Urinary bladder (tissue), 4 donors: Measurements from ENCODE around the gene BCAR3. TPM values are rescaled to one million over a fixed set of nuclear protein-coding genes. Genes with fewer than 3 reads are reported as not detected.
A peak's percentile ranks its signal among the peaks of the same experiment; 100 is the strongest.

ENCODE experiments used
- DNase-seq: peaks from one replicate; pipeline ENCODE4 v3.0.0-alpha.2; 2015; ENCODE audit errors: extremely low spot score
- H3K27ac ChIP-seq: one replicate; pipeline ENCODE4 v1.5.1; 2013; ENCODE audit warnings: low read depth, mild to moderate bottlenecking, moderate library complexity
- H3K36me3 ChIP-seq: one replicate; pipeline ENCODE4 v1.6.1; 2013; ENCODE audit warnings: mild to moderate bottlenecking, moderate library complexity; ENCODE audit not compliant: insufficient read depth
- H3K4me1 ChIP-seq: one replicate; pipeline ENCODE4 v1.6.1; 2013; ENCODE audit warnings: mild to moderate bottlenecking, moderate library complexity; ENCODE audit not compliant: insufficient read depth
- H3K4me3 ChIP-seq: one replicate; pipeline ENCODE4 v1.5.1; 2013; ENCODE audit warnings: low read depth, low read length
- WGBS: extraction: QIAGEN DNeasy Blood & Tissue Kit; methylation state at CpG from one replicate; pipeline ENCODE4 v1.1.7; 2013; 5-methylcytosine and 5-hydroxymethylcytosine counted together
- polyA plus RNA-seq: library from polyadenylated mRNA; stranded (reverse); fragments of 200-250 nt; gene quantifications from one replicate; pipeline ENCODE4 v1.2.3, GENCODE V29; 2013
- total RNA-seq: library from RNA; depleted of rRNA; stranded (reverse); fragments of >200 nt; gene quantifications from one replicate; pipeline ENCODE4 v1.2.3, GENCODE V29; 2014
- donor health status: healthy with polysubstance abuse.
- donor health status: healthy.

The BCAR3 gene
- total and polyA plus RNA-seq, 2 donors, result 14.5 TPM

- Histone ChIP-seq H3K36me3 (no peaks in the 10 kb centered on the region), H3K4me1 (no peaks in the 10 kb centered on the region), H3K27ac (no peak overlapping the region)
These were observed 8.7 kb upstream of the BCAR3 start for GRCh38 chr1:93690341-93690740.

DNA sequence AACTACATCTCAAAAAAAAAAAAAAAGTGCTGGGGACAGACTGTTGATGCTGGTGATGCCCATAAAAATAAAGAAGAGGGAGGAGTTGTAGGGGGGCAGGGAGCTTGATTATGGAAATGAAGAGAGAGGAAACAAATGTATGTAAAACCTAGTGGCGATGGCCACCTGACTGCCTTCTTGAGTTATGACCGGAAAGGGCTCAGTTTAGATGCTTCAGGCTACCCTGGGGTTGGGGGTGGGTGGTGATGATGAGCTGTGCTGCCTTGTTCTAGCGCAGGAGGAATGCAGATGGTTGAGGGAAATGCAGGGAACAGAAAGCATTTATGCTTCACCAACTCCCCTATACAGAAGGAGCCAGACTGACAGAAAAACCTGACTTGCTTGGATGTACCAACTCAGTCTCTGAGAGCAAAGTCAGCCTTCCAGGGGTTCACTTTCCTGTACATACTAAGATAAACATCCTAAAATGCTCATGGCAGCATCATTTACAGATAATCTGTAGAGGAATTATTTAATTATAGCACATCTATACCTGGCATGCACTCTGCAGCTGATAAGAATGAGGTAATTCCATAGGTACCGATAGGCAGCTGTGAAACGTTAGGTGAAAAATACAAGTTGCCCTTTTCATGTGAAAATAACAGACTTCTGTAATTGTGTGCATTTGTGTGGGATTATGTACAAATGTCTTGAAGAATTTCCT lies 8.0 kb upstream of the BCAR3 start:
- 94% methylated on average over 5 of the region's 5 CpGs for WGBS
- Histone ChIP-seq H3K36me3 (no peaks in the 10 kb centered on the region), H3K4me3 (no peak overlapping the region), H3K27ac (no peak overlapping the region), H3K4me1 (no peaks in the 10 kb centered on the region)
- DNase-seq, result no peak

More at GRCh38 chr1:93690341-93690740, 8.7 kb upstream of the BCAR3 start:
- no peak for DNase-seq
- no peak overlapping the region for H3K4me3 ChIP-seq

GRCh38 chr1:93687542-93687941 lies 5.9 kb upstream of the BCAR3 start:
- WGBS, result 95% methylated on average over 2 of the region's 2 CpGs
- H3K36me3 ChIP-seq, result no peaks in the 10 kb centered on the region
- no peak for DNase-seq

DNA sequence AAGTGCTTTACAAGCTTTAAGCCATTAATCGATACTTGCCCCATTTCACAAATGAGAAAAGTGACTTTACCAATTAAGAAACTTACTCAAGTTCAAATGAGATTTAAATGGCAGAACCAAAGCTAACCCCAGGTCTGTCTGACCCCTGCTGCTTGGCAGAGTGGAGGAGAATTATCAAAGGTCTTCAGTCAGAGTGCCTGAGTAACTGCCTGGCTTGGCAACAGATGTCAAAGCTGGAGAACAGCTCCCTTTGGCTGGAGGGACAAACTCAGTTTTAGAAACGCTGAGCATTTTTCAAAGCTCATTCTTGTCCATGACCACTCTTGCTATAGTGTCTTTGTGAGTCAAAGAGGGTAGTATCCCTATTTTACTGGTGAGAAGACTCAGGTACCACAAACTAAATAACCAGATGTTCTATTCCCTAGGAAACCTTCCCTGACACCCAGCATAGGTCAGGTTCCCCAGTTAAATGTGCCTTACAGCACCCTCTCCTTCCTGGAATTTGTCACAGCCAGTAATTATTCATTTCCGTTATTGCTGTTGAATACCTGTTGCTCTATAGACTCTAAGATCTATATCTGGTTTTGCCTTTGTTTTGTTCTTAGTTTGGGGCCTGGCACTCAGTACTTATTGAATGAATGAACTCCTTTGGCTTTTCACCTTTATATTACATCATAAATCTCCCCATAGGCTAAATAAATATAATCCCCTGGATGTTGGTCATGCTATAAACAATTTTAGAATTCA lies 5.0 kb upstream of the BCAR3 start:
- DNase-seq, result no peak
- no peak overlapping the region for H3K4me3 ChIP-seq
- H3K27ac ChIP-seq, result no peak overlapping the region
- no peaks in the 10 kb centered on the region for H3K36me3 ChIP-seq
- H3K4me1 ChIP-seq, result no peaks in the 10 kb centered on the region
- WGBS, result 81% methylated on average over 3 of the region's 3 CpGs

More at GRCh38 chr1:93687542-93687941, 5.9 kb upstream of the BCAR3 start:
- Histone ChIP-seq H3K4me1 (no peaks in the 10 kb centered on the region), H3K27ac (no peak overlapping the region), H3K4me3 (no peak overlapping the region)

DNA sequence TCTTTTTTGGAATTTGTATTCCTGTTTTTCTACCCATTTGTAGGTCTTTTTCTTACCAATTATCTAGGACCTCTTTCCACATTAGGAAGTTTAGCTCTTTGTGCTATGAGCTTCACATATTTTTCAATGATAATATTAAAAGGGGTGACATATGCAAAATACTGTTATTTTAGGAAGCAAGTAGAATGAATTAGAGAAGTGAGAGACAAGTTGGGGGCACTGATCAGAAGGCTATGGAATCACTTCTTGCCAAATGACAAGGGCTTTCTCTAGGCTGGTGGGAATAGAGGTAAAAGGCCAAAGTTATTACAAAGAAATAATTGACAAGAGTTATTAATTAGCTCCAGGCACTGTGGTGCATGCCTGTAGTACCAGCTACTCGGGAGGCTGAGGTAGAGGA lies 4.3 kb upstream of the BCAR3 start:
- Histone ChIP-seq H3K4me1 (no peaks in the 10 kb centered on the region), H3K27ac (no peak overlapping the region), H3K36me3 (no peaks in the 10 kb centered on the region), H3K4me3 (no peak overlapping the region)
- WGBS, result 93% methylated on average over 1 of the region's 1 CpG
- no peak for DNase-seq

DNA sequence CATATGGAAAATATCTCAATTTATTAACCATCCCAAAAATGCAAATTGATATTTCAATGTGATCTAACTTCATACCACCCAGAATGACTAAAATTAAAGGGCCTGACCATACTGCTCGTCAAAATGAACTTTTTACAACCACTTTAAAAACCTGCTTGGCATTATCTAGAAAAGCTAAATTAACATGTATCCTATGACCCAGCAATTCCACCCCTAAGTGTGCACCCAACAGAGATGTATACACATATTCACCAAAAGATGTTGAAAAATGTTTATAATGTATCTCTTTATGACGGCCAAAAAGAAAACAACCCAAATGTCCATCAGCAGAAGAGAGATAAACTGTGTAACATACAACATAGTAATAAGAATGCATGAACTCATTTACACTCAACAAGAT lies 1.6 kb upstream of the BCAR3 start:
- WGBS, result 95% methylated on average over 2 of the region's 2 CpGs
- no peaks in the 10 kb centered on the region for H3K36me3 ChIP-seq
- no peak overlapping the region for H3K4me3 ChIP-seq
- no peak for DNase-seq
- H3K4me1 ChIP-seq, result peaks cover 4% of the 10 kb centered on the region
- H3K27ac ChIP-seq, result no peak overlapping the region

GRCh38 chr1:93681989-93682412 lies 364 bp upstream of the BCAR3 start:
- WGBS, result 18% methylated on average over 12 of the region's 12 CpGs
- Histone ChIP-seq H3K36me3 (no peaks in the 10 kb centered on the region), H3K4me3 (peak overlapping the region; percentile 88), H3K4me1 (peaks cover 4% of the 10 kb centered on the region), H3K27ac (peak overlapping the region; percentile 69)
- DNase-seq, result no peak

- Histone ChIP-seq H3K36me3 (no peaks in the 10 kb centered on the region), H3K4me1 (peaks cover 4% of the 10 kb centered on the region), H3K4me3 (peak overlapping the region; percentile 88), H3K27ac (peak overlapping the region; percentile 91)
- DNase-seq, result peak; percentile 74
- WGBS, result 10% methylated on average over 29 of the region's 29 CpGs
These were observed 1.1 kb downstream of the BCAR3 start for GRCh38 chr1:93680420-93681100.

DNA sequence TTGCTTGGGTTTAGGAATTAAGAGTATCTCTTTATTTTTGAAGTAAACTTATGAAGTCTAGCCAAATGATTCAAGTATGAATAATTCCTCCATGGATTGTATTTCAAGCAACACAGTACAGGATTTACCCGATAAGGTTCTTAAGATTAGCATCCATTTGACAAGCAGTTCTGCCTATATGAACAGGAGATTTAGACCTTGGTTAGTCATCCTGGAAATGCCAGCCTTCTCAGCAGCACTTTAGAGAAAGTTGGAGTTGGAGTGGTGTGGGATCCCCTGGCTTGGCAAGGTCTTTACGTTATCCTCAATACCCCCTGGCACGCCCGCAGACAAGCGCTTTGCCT lies 1.6 kb downstream of the BCAR3 start:
- DNase-seq, result no peak
- Histone ChIP-seq H3K4me3 (peak overlapping the region; percentile 88), H3K4me1 (peaks cover 4% of the 10 kb centered on the region), H3K36me3 (no peaks in the 10 kb centered on the region), H3K27ac (peak overlapping the region; percentile 44)
- 56% methylated on average over 5 of the region's 5 CpGs for WGBS

DNA sequence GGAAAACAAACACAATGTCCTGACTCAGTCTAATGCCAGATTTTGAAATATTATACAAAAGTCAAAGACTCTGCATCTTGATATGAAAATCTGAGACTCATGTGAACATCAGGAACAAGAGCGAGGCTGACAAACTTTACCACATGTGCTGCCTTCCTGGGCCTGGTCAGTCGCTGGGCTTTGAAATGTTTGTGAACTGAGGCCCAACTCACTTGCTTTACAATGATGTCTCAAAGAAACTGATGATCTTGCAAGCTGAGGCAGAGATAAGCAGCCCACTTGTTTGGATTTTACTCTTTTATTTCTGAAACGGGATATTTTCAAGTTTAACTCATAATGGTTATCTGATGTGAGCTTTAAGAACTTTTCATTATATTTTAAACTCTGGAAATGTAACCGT lies 2.1 kb downstream of the BCAR3 start:
- DNase-seq, result no peak
- Histone ChIP-seq H3K4me3 (no peak overlapping the region), H3K4me1 (peaks cover 4% of the 10 kb centered on the region), H3K36me3 (no peaks in the 10 kb centered on the region), H3K27ac (no peak overlapping the region)
- 36% methylated on average over 4 of the region's 4 CpGs for WGBS

- peaks cover 4% of the 10 kb centered on the region for H3K4me1 ChIP-seq
- 65% methylated on average over 4 of the region's 4 CpGs for WGBS
These were observed 2.6 kb downstream of the BCAR3 start for GRCh38 chr1:93678946-93679480.

GRCh38 chr1:93678491-93678890 lies 3.1 kb downstream of the BCAR3 start:
- Histone ChIP-seq H3K27ac (no peak overlapping the region), H3K4me1 (peaks cover 4% of the 10 kb centered on the region), H3K4me3 (no peak overlapping the region), H3K36me3 (no peaks in the 10 kb centered on the region)
- DNase-seq, result no peak
- 91% methylated on average over 3 of the region's 3 CpGs for WGBS

More at GRCh38 chr1:93678946-93679480, 2.6 kb downstream of the BCAR3 start:
- no peak for DNase-seq
- Histone ChIP-seq H3K4me3 (no peak overlapping the region), H3K27ac (no peak overlapping the region), H3K36me3 (no peaks in the 10 kb centered on the region)

DNA sequence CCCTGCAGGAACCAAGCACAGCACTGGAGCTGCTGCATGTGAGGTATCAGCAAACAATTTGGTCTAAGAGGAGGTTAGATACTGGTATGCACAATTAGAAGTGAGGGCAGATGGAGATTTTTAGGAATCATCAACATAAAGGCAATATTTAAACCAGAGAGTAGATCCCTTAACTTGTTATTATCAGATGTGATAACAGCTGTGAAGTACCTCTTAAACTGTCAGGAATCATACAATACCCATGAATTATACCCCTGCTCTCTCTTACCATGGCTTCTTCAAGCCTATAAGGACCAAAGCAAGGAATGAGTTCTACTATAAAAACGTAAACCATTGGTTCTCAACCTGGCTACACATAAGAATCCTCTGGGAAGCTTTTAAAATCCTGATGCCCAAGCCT lies 3.9 kb downstream of the BCAR3 start:
- DNase-seq, result no peak
- Histone ChIP-seq H3K4me3 (no peak overlapping the region), H3K36me3 (no peaks in the 10 kb centered on the region), H3K27ac (no peak overlapping the region), H3K4me1 (peaks cover 4% of the 10 kb centered on the region)
- WGBS, result 85% methylated on average over 1 of the region's 1 CpG

GRCh38 chr1:93676427-93676826 lies 5.2 kb downstream of the BCAR3 start:
- Histone ChIP-seq H3K4me3 (no peak overlapping the region), H3K4me1 (peaks cover 4% of the 10 kb centered on the region), H3K36me3 (no peaks in the 10 kb centered on the region), H3K27ac (no peak overlapping the region)
- DNase-seq, result no peak
- WGBS, result 93% methylated on average over 6 of the region's 6 CpGs
